HFFc6 (cell line): ENCODE results near the gene RAB3B. TPM values are rescaled to one million over a fixed set of nuclear protein-coding genes. Genes with fewer than 3 reads are reported as not detected.
A peak's percentile ranks its signal among the peaks of the same experiment; 100 is the strongest.
"Not testable (repeated sequence)": the region's sequence is repeated elsewhere in the genome, so short reads cannot be mapped to it uniquely, and the experiment has no call there.

Experiments used
- DNase-seq: peaks from one replicate; pipeline ENCODE4 v3.0.0-alpha.2; 2018
- H3K27ac Mint-ChIP-seq: 2 replicates; pipeline ENCODE4 v1.8.0; 2020; ENCODE audit warnings: mild to moderate bottlenecking, mixed read lengths
- H3K27me3 Mint-ChIP-seq: 2 replicates; pipeline ENCODE4 v1.8.0; 2021; ENCODE audit warnings: mild to moderate bottlenecking, moderate library complexity, mixed read lengths; ENCODE audit not compliant: insufficient read depth
- H3K36me3 Mint-ChIP-seq: 2 replicates; pipeline ENCODE4 v1.8.0; 2021; ENCODE audit warnings: low read depth, mixed read lengths
- H3K4me1 Mint-ChIP-seq: 2 replicates; pipeline ENCODE4 v1.8.0; 2020; ENCODE audit warnings: low read depth, mixed read lengths
- H3K4me3 Mint-ChIP-seq: 2 replicates; pipeline ENCODE4 v1.8.0; 2020; ENCODE audit warnings: mild to moderate bottlenecking, moderate library complexity, mixed read lengths
- H3K9me3 Mint-ChIP-seq: 2 replicates; pipeline ENCODE4 v1.8.0; 2020; ENCODE audit warnings: mild to moderate bottlenecking, mixed read lengths
- CTCF ChIP-seq: fragments of 200-600 bp; sonication (generic); IDR thresholded peaks from 2 replicates; pipeline ENCODE4 v1.5.0; 2021; ENCODE audit warnings: antibody characterized with exemption, mild to moderate bottlenecking
- total RNA-seq, 6 experiments: library from RNA; stranded (reverse); fragmentation: NEBNext Ultra II Directional; extraction: Animal tissue kit (Norgen Biotek cat#: 25700); gene quantifications; 2 replicates in 1 of 6; 3 replicates in 5 of 6; pipeline ENCODE4 v1.2.3, GENCODE V29; 2021

Gene RAB3B
- total RNA-seq, 6 experiments from 2014 or later, result 138 to 174 (median 157) TPM

- peaks cover 27% of the 10 kb centered on the region for H3K36me3 Mint-ChIP-seq
- H3K4me3 Mint-ChIP-seq, result peak overlapping the region; percentile 94
- TF ChIP-seq CTCF, result no peak
- H3K9me3 Mint-ChIP-seq, result no peaks in the 10 kb centered on the region
- DNase-seq, result peak; percentile 49
- H3K4me1 Mint-ChIP-seq, result peaks cover 40% of the 10 kb centered on the region
- peaks cover 3% of the 10 kb centered on the region; the same call in 1 of the 2 replicates for H3K27me3 Mint-ChIP-seq
- peak overlapping the region; percentile 97 for H3K27ac Mint-ChIP-seq
Measured at GRCh38 chr1:52032785-52033131, 42.3 kb upstream of the RAB3B start.

DNA sequence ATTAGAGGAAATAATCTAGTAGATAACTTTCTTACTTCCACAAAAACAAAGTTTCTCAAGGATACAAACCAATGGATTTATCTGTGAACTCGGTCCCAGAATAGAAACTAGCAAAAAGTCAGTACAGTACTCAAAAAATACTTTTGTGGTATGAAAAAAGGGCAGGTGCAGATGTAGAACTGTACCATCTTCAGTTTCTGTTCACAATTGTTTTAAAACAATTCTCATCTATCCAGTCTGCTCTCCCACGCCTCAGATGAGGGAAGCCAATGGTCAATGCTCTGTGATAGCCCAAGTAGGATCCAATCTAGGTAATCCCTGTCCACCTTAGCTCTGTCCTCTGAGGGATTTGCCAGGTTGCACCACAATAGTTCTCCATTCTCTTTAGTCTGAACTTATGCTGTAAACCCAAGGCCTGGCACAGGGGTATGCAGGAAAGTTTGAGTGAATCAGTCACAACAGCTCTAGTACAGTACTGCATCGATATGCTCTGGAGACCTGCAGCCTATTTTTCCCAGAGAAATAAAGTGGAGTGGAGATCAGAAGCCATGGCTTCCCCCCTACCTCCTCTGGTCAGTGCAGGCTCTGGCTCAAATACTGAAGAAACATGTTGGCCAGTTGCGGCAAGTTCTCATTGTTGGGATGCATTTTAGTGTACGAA, 41.8 kb upstream of the RAB3B start:
- H3K27ac Mint-ChIP-seq, result peak overlapping the region; percentile 97
- peaks cover 37% of the 10 kb centered on the region for H3K4me1 Mint-ChIP-seq
- no peaks in the 10 kb centered on the region for H3K9me3 Mint-ChIP-seq
- H3K27me3 Mint-ChIP-seq, result peaks cover 3% of the 10 kb centered on the region; the same call in 1 of the 2 replicates
- peak overlapping the region; percentile 94 for H3K4me3 Mint-ChIP-seq
- H3K36me3 Mint-ChIP-seq, result peaks cover 28% of the 10 kb centered on the region
- no peak for TF ChIP-seq CTCF
- no peak for DNase-seq

DNA sequence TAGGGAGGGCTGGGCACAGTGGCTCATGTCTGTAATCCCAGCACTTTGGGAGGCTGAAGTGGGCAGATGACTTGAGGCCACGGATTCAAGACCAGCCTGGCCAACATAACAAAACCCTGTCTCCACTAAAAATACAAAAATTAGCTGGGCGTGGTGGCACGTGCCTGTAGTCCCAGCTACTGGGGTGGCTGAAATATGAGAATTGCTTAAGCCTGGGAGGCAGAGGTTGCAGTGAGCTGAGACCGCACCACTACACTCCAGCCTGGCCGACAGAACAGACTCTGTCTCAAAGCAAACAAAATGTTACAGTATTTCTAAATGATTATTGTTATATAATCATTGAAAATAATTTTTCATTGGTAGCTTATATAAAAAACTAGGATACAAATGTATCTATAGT, 38.3 kb upstream of the RAB3B start:
- H3K27me3 Mint-ChIP-seq, H3K9me3 Mint-ChIP-seq, H3K4me3 Mint-ChIP-seq: not testable (repeated sequence)

GRCh38 chr1:52028328-52028727, 37.8 kb upstream of the RAB3B start:
- Mint-ChIP-seq H3K4me3 (no peak overlapping the region), H3K27ac (no peak overlapping the region), H3K36me3 (peaks cover 46% of the 10 kb centered on the region), H3K9me3 (no peaks in the 10 kb centered on the region), H3K4me1 (peaks cover 30% of the 10 kb centered on the region), H3K27me3 (peaks cover 3% of the 10 kb centered on the region; the same call in 1 of the 2 replicates)
- TF ChIP-seq CTCF, result no peak
- DNase-seq, result no peak

More for the DNA sequence above, 38.3 kb upstream of the RAB3B start:
- H3K27ac Mint-ChIP-seq, DNase-seq: not testable (repeated sequence)
- peaks cover 32% of the 10 kb centered on the region for H3K4me1 Mint-ChIP-seq
- H3K36me3 Mint-ChIP-seq, result peaks cover 40% of the 10 kb centered on the region

- H3K4me1 Mint-ChIP-seq, result peaks cover 17% of the 10 kb centered on the region
- no peak for DNase-seq
- H3K9me3 Mint-ChIP-seq, result no peaks in the 10 kb centered on the region
- no peaks in the 10 kb centered on the region for H3K27me3 Mint-ChIP-seq
- H3K27ac Mint-ChIP-seq, result no peak overlapping the region
- no peak for TF ChIP-seq CTCF
- no peak overlapping the region for H3K4me3 Mint-ChIP-seq
- H3K36me3 Mint-ChIP-seq, result peaks cover 34% of the 10 kb centered on the region
Measured at GRCh38 chr1:52026278-52026677, 35.8 kb upstream of the RAB3B start.

DNA sequence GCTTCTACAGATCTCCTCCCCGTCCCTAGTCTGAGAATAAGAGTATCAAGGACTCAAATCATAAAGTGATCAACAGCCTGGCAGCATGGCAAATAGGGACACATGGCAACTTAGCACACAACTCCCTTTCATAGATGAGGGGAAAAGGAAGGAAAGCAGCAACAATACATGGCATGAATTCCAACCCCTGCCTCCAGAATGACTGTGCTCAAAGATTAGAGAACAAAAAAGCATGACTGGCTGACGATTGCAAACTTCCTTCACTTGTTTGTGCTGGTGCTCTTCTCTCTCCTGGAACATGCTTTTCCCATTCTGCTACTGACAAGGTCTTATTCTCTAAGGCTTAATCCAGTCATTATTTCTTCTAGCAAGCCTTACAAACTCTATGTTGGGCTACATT, 31.6 kb upstream of the RAB3B start:
- no peaks in the 10 kb centered on the region for H3K27me3 Mint-ChIP-seq
- H3K36me3 Mint-ChIP-seq, result peaks cover 34% of the 10 kb centered on the region
- H3K4me3 Mint-ChIP-seq, result no peak overlapping the region
- no peaks in the 10 kb centered on the region for H3K4me1 Mint-ChIP-seq
- no peak for TF ChIP-seq CTCF
- no peaks in the 10 kb centered on the region for H3K9me3 Mint-ChIP-seq
- H3K27ac Mint-ChIP-seq, result no peak overlapping the region
- DNase-seq, result no peak
